ENCODE results near the gene WHRN. TPM values are rescaled to one million over a fixed set of nuclear protein-coding genes. Genes with fewer than 3 reads are reported as not detected.

The WHRN gene
- total RNA-seq, 1 donor from 2014 or later: 6.2 TPM

DNA sequence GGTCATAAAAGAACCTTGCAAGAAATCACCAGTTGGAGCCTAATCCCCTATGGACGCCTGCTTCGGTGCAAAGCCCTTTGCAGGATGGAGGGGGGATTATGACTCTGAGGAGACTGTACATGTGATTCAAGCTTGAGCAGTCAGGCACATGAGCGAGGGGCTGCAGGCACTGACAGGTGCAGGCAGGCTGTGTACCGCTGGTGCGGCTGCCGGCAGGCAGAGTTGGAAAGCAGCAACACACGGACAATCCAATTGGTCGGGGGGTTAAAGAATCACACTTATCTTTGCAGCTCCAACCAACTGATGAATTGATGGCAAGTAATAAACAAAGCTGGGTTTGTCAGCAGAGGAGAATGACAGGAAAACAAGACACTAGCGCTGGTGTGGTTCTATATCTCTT lies 5.7 kb downstream of the WHRN start:
- H3K27me3 ChIP-seq (ENCODE audit: low read depth): peaks cover 10% of the 10 kb centered on the region
- DNase-seq (no peak), ATAC-seq (no peak)
- TF ChIP-seq, protein P1, sequence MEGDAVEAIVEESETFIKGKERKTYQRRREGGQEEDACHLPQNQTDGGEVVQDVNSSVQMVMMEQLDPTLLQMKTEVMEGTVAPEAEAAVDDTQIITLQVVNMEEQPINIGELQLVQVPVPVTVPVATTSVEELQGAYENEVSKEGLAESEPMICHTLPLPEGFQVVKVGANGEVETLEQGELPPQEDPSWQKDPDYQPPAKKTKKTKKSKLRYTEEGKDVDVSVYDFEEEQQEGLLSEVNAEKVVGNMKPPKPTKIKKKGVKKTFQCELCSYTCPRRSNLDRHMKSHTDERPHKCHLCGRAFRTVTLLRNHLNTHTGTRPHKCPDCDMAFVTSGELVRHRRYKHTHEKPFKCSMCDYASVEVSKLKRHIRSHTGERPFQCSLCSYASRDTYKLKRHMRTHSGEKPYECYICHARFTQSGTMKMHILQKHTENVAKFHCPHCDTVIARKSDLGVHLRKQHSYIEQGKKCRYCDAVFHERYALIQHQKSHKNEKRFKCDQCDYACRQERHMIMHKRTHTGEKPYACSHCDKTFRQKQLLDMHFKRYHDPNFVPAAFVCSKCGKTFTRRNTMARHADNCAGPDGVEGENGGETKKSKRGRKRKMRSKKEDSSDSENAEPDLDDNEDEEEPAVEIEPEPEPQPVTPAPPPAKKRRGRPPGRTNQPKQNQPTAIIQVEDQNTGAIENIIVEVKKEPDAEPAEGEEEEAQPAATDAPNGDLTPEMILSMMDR (IDR thresholded peaks at IDR 0.05): no peak
- H3K9me3 ChIP-seq: no peaks in the 10 kb centered on the region
- H3K36me3 ChIP-seq: no peaks in the 10 kb centered on the region
- peaks cover 14% of the 10 kb centered on the region for H3K4me1 ChIP-seq
- no peak overlapping the region for H3K4me3 ChIP-seq
- H3K27ac ChIP-seq: no peak overlapping the region
- intact Hi-C loops (cut with DNase I): no loop called here

- H3K4me3 ChIP-seq: no peak overlapping the region
- no peaks in the 10 kb centered on the region for H3K9me3 ChIP-seq
- H3K27me3 ChIP-seq (ENCODE audit: low read depth): no peaks in the 10 kb centered on the region
- peaks cover 6% of the 10 kb centered on the region for H3K4me1 ChIP-seq
- TF ChIP-seq, protein P1 (IDR thresholded peaks at IDR 0.05): no peak
- ATAC-seq (no peak), DNase-seq (no peak)
- no peaks in the 10 kb centered on the region for H3K36me3 ChIP-seq
- H3K27ac ChIP-seq: no peak overlapping the region
- intact Hi-C loops (cut with DNase I): no loop called here
These were observed 7.4 kb downstream of the WHRN start for GRCh38 chr9:114497727-114498382.

DNA sequence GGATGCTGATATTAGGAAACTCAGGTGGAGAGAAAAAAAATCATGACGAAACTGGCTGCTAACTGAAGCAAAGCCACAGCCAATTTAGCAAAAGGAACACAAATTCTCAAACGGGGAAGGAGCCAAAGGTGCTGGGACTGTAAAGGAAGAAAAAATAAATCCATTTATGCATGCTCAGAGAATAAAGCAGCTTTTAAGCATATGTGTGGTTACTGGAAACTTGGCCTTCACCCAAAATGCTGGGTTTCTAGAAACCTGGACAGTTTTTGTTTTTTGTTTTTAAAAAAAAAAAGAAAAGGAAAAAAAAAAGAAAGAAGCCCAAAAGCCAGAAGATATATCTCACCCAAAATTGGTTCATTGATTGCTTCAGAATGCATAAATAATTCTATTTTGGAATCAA lies 8.0 kb downstream of the WHRN start:
- H3K27me3 ChIP-seq (ENCODE audit: low read depth): no peaks in the 10 kb centered on the region
- DNase-seq: no peak
- H3K36me3 ChIP-seq: no peaks in the 10 kb centered on the region
- no peak overlapping the region for H3K4me3 ChIP-seq
- intact Hi-C loops (cut with DNase I): no loop called here
- TF ChIP-seq, protein P1 (IDR thresholded peaks at IDR 0.05): no peak
- peaks cover 6% of the 10 kb centered on the region for H3K4me1 ChIP-seq
- H3K27ac ChIP-seq: no peak overlapping the region
- ATAC-seq: no peak
- H3K9me3 ChIP-seq: no peaks in the 10 kb centered on the region

DNA sequence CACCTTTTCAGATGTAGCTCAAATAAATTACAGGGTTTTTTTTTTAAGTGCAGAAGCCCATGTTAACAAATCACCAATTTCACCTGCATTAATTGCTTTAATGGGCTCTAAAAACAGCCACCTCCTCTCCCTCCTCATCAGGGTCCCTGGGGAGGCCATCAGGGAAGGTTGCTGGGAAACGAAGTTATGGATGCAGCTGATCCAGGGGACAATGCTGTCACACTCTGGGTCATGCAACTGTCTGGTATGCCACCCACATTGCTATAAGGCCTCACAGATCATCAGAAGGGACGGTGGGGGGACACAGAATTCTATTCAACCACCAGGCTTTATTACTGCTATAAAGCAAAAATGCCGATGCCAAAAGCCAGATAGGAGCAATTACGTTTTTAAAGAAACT lies 9.3 kb downstream of the WHRN start:
- Histone ChIP-seq H3K27ac (no peak overlapping the region), H3K9me3 (no peaks in the 10 kb centered on the region), H3K4me3 (no peak overlapping the region), H3K4me1 (no peaks in the 10 kb centered on the region), H3K36me3 (no peaks in the 10 kb centered on the region), H3K27me3 (ENCODE audit: low read depth) (no peaks in the 10 kb centered on the region)
- ATAC-seq (no peak), DNase-seq (no peak)
- intact Hi-C loops (cut with DNase I): no loop called here
- TF ChIP-seq, protein P1 (IDR thresholded peaks at IDR 0.05): no peak

DNA sequence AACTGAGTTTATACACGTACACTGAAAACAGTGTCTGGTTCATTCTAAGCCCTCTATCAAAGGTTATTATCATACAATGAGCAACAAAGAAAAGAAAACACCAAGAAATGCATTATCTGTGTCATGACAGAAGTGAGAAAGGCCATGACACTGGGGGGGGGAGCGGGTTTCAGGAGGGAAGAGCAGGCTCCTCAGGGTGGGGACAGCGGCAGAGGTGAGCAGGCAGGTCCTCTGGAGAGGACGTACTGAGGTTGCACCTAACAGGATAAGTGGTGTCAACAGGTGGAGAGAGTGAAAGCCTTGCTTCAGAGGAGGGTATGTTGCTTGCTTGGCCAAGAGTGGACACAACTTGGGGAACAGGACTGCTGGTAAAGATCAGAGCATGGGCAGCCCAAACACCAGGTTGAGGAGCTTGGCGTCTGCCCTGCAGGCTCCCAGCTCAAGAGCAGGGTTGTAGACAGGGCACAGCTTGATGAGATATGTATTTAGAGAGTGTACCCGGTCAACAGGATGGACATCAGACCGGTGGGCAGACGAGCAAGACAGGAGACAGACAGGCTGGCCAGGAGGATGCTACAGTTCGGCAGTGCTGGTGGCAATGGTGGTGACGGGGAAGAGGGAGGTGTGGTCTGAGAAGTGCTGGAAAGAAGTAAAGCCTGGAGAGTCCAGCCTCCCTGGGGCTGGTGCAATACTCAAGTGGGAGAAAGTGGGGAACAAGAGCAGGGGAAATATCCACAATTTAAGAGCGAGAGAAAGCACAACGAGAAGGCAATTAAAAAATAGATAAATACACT lies 10.3 kb downstream of the WHRN start:
- peak; percentile 55 to 69 for ATAC-seq

More for the DNA sequence above, 10.3 kb downstream of the WHRN start:
- Histone ChIP-seq H3K27ac (no peak overlapping the region), H3K4me3 (no peak overlapping the region), H3K9me3 (no peaks in the 10 kb centered on the region), H3K27me3 (ENCODE audit: low read depth) (no peaks in the 10 kb centered on the region), H3K36me3 (no peaks in the 10 kb centered on the region), H3K4me1 (no peaks in the 10 kb centered on the region)
- TF ChIP-seq, protein P1 (IDR thresholded peaks at IDR 0.05): no peak
- intact Hi-C loops (cut with DNase I): no loop called here
- DNase-seq: no peak
